Measurements from ENCODE around the gene INO80C.

INO80C gene

GRCh38 chr18:35522130-35522959 lies 24.6 kb upstream of the INO80C start:
- TF ChIP-seq CTCF (IDR thresholded peaks at IDR 0.05; ENCODE audit: low read length) = no peak
- TF ChIP-seq EZH2 (IDR thresholded peaks at IDR 0.05; ENCODE audit: borderline replicate concordance, low read length) = no peak
- no peaks in the 10 kb centered on the region for H3K9me3 ChIP-seq (ENCODE audit: low read length)
- H3K4me1 ChIP-seq (ENCODE audit: insufficient read depth, low read length, severe bottlenecking) = no peaks in the 10 kb centered on the region
- no peak overlapping the region for H3K4me2 ChIP-seq (ENCODE audit: low read length)
- H2AFZ ChIP-seq (ENCODE audit: low read length) = no peak overlapping the region
- H3F3A ChIP-seq (ENCODE audit: insufficient read depth, low read length) = no peaks in the 10 kb centered on the region
- no peaks in the 10 kb centered on the region for H3K27me3 ChIP-seq (ENCODE audit: insufficient read depth, low read length)
- no peak overlapping the region for H3K4me3 ChIP-seq (ENCODE audit: low read depth, low read length, poor library complexity, severe bottlenecking)
- no peak overlapping the region for H3K9ac ChIP-seq (ENCODE audit: low read length)
- H4K20me1 ChIP-seq (ENCODE audit: insufficient read depth, low read length) = no peaks in the 10 kb centered on the region
- H3K27ac ChIP-seq (ENCODE audit: low read depth, low read length, poor library complexity, severe bottlenecking) = no peak overlapping the region
- H3K36me3 ChIP-seq (ENCODE audit: insufficient read depth, low read length) = no peaks in the 10 kb centered on the region
- H3K9me2 ChIP-seq (ENCODE audit: low read depth, low read length) = no peaks in the 10 kb centered on the region
- no peaks in the 10 kb centered on the region for H3K79me2 ChIP-seq (ENCODE audit: insufficient read depth, low read length)

- Histone ChIP-seq H3K9me2 (ENCODE audit: low read depth, low read length) (no peaks in the 10 kb centered on the region), H3K4me1 (ENCODE audit: insufficient read depth, low read length, severe bottlenecking) (no peaks in the 10 kb centered on the region), H3K27ac (ENCODE audit: low read depth, low read length, poor library complexity, severe bottlenecking) (no peak overlapping the region), H3K9me3 (ENCODE audit: low read length) (no peaks in the 10 kb centered on the region), H3F3A (ENCODE audit: insufficient read depth, low read length) (no peaks in the 10 kb centered on the region), H3K36me3 (ENCODE audit: insufficient read depth, low read length) (no peaks in the 10 kb centered on the region), H3K27me3 (ENCODE audit: insufficient read depth, low read length) (0 out of 2 replicates have a peak, but pooled peaks cover 4% of the 10 kb centered on the region), H3K4me2 (ENCODE audit: low read length) (no peak overlapping the region), H3K9ac (ENCODE audit: low read length) (no peak overlapping the region), H3K79me2 (ENCODE audit: insufficient read depth, low read length) (no peaks in the 10 kb centered on the region), H4K20me1 (ENCODE audit: insufficient read depth, low read length) (no peaks in the 10 kb centered on the region), H3K4me3 (ENCODE audit: low read depth, low read length, poor library complexity, severe bottlenecking) (no peak overlapping the region), H2AFZ (ENCODE audit: low read length) (no peak overlapping the region)
- no peak for TF ChIP-seq EZH2 (IDR thresholded peaks at IDR 0.05; ENCODE audit: borderline replicate concordance, low read length)
- TF ChIP-seq CTCF (IDR thresholded peaks at IDR 0.05; ENCODE audit: low read length) = no peak
These were observed 23.4 kb upstream of the INO80C start for GRCh38 chr18:35521133-35521532.

GRCh38 chr18:35519148-35519899 lies 21.6 kb upstream of the INO80C start:
- TF ChIP-seq EZH2 (IDR thresholded peaks at IDR 0.05; ENCODE audit: borderline replicate concordance, low read length) = no peak
- TF ChIP-seq CTCF (IDR thresholded peaks at IDR 0.05; ENCODE audit: low read length) = no peak

More at GRCh38 chr18:35519148-35519899, 21.6 kb upstream of the INO80C start:
- H3F3A ChIP-seq (ENCODE audit: insufficient read depth, low read length) = no peaks in the 10 kb centered on the region
- H2AFZ ChIP-seq (ENCODE audit: low read length) = no peak overlapping the region
- H4K20me1 ChIP-seq (ENCODE audit: insufficient read depth, low read length) = no peaks in the 10 kb centered on the region
- no peaks in the 10 kb centered on the region for H3K9me2 ChIP-seq (ENCODE audit: low read depth, low read length)
- no peaks in the 10 kb centered on the region for H3K4me1 ChIP-seq (ENCODE audit: insufficient read depth, low read length, severe bottlenecking)
- H3K36me3 ChIP-seq (ENCODE audit: insufficient read depth, low read length) = no peaks in the 10 kb centered on the region
- H3K27me3 ChIP-seq (ENCODE audit: insufficient read depth, low read length) = 0 out of 2 replicates have a peak, but pooled peaks cover 4% of the 10 kb centered on the region
- H3K79me2 ChIP-seq (ENCODE audit: insufficient read depth, low read length) = no peaks in the 10 kb centered on the region
- H3K9me3 ChIP-seq (ENCODE audit: low read length) = no peaks in the 10 kb centered on the region
- H3K4me2 ChIP-seq (ENCODE audit: low read length) = no peak overlapping the region
- H3K9ac ChIP-seq (ENCODE audit: low read length) = no peak overlapping the region
- H3K27ac ChIP-seq (ENCODE audit: low read depth, low read length, poor library complexity, severe bottlenecking) = no peak overlapping the region
- H3K4me3 ChIP-seq (ENCODE audit: low read depth, low read length, poor library complexity, severe bottlenecking) = no peak overlapping the region
